Transverse colon (tissue), 4 donors: ENCODE results near the gene PHLDA2. TPM values are rescaled to one million over a fixed set of nuclear protein-coding genes. Genes with fewer than 3 reads are reported as not detected.

ENCODE experiments used
- DNase-seq: peaks from one replicate; pipeline ENCODE4 v3.0.0-alpha.2; 2019
- H3K27ac ChIP-seq, 4 donors: fragments of 200-600 bp; sonication (generic); 2 replicates each; pipeline ENCODE4 v1.5.1; 2016 to 2018; ENCODE audit warnings: inconsistent platforms in 4 of 4
- H3K27me3 ChIP-seq: fragments of 200-600 bp; sonication (generic); 2 replicates; pipeline ENCODE4 v1.5.1; 2017; ENCODE audit warnings: inconsistent platforms
- H3K36me3 ChIP-seq, 4 donors: fragments of 200-600 bp; sonication (generic); 2 replicates each; pipeline ENCODE4 v1.5.1; 2017 to 2019; ENCODE audit warnings: inconsistent platforms in 4 of 4
- H3K4me1 ChIP-seq, 4 donors: fragments of 200-600 bp; sonication (generic); 2 replicates each; pipeline ENCODE4 v1.5.1; 2017 to 2020; ENCODE audit warnings: inconsistent platforms in 4 of 4
- H3K4me3 ChIP-seq, 4 donors: fragments of 200-600 bp; sonication (generic); 1 replicate in 1 of 4; 2 replicates in 3 of 4; pipeline versions ENCODE4 v1.5.1 to v1.6.1; 2017 to 2019; ENCODE audit warnings: inconsistent platforms in 4 of 4
- H3K9me3 ChIP-seq, 2 donors: fragments of 200-600 bp; sonication (generic); 2 replicates each; pipeline ENCODE4 v1.5.1; 2017 to 2019; ENCODE audit warnings: inconsistent platforms in 2 of 2
- EP300 ChIP-seq: sonication (generic); formaldehyde crosslinking; IDR thresholded peaks from one replicate; pipeline ENCODE4 v1.6.1; 2017; ENCODE audit warnings: antibody characterized with exemption, low read depth
- POLR2A ChIP-seq: fragments of 450-650 bp; IDR thresholded peaks from one replicate; pipeline ENCODE4 v1.6.1; 2016; ENCODE audit warnings: antibody characterized with exemption, mild to moderate bottlenecking, moderate library complexity
- POLR2AphosphoS5 ChIP-seq, 3 donors: sonication (generic); formaldehyde crosslinking; IDR thresholded peaks; one replicate each; pipeline ENCODE4 v1.6.1; 2016; ENCODE audit warnings: antibody characterized with exemption in 3 of 3
- WGBS, 2 donors: methylation state at CpG; one replicate each; pipeline ENCODE4 v1.1.5; 2018; ENCODE audit warnings: low coverage in 1 of 2; 5-methylcytosine and 5-hydroxymethylcytosine counted together
- in situ Hi-C, 4 donors: fragments of 200-750 bp; cut with MboI; loops; one replicate each; pipeline versions ENCODE4 v1.15.0 to v1.15.1; 2017; ENCODE audit warnings: low sequenced_read_pairs in 3 of 4, low pct_ligation_motif_present in 1 of 4, low pct_unique_long_range_greater_than_20kb in 1 of 4
- intact Hi-C: fragments of 100-400 bp; cut with DNase I; formaldehyde crosslinking; loops from one replicate; pipeline ENCODE4 v1.15.1; 2023; ENCODE audit warnings: low total_unique reads
- total RNA-seq, 4 donors: library from RNA; depleted of rRNA; stranded (reverse); fragments of >200 nt; gene quantifications; one replicate each; pipeline ENCODE4 v1.1.0, GENCODE V29; 2016
- TF ChIP-seq, protein P1 (sequence below), 5 experiments: fragments of 200-600 bp in 3 of 5; fragments of 450-650 bp in 2 of 5; sonication (generic) in 3 of 5; IDR thresholded peaks; 1 replicate in 2 of 5; 2 replicates in 3 of 5; pipeline ENCODE4 v1.5.1; 2016 to 2017; ENCODE audit warnings: antibody characterized with exemption in 5 of 5, inconsistent platforms in 3 of 5, mild to moderate bottlenecking in 2 of 5, moderate library complexity in 1 of 5

Gene PHLDA2, protein sequence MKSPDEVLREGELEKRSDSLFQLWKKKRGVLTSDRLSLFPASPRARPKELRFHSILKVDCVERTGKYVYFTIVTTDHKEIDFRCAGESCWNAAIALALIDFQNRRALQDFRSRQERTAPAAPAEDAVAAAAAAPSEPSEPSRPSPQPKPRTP
- 10 to 100 TPM in 1 of 4 donors, 1 to 10 TPM in 1, not detected in 2; 8.2 to 16.2 TPM for total RNA-seq

DNA sequence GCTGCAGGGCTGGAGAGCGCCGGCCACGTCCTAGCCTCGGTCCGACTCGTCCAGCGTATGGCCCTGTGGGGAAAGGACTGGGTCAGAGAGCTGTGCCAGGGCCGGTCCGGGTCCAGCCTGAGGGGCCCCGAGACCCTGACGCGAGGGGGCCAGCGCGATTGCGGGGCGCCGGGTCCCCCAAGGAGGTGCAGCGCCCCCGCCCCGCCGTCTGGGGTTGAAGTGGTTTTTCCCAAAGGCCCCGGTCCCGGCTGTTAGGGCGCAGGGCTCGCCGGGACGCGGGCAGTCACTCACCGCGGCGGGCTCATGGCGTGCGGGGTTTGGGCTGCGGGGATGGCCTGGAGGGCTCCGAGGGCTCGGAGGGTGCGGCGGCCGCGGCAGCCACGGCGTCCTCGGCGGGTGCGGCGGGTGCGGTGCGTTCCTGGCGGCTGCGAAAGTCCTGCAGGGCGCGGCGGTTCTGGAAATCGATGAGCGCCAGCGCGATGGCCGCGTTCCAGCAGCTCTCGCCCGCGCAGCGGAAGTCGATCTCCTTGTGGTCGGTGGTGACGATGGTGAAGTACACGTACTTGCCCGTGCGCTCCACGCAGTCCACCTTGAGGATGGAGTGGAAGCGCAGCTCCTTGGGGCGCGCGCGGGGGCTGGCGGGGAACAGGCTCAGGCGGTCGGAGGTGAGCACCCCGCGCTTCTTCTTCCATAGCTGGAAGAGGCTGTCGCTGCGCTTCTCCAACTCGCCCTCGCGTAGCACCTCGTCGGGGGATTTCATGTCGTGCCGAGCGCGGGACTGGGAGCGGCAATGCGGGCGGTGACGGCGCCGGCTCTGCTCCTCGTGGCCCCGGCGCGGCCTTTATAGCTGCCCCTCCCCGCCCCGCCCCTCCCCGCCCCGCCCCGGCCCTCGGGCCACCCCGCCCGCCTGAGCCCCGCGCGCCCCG, at the start of gene PHLDA2:
PHLDA2 (minus strand) TSS at position 816 of the 926 bp plus-strand sequence; CDS start at position 760, 56 bp downstream.
- H3K4me3 ChIP-seq = peak within 1 kb of the TSS; percentile 40 to 69 (median 52)
- H3K27me3 ChIP-seq = no peaks in the 10 kb centered on the region
- DNase-seq = peak; percentile 73
- H3K4me1 ChIP-seq = peaks cover 16 to 47% (median 43%) of the 10 kb centered on the region in 4 donors
- H3K9me3 ChIP-seq = no peaks in the 10 kb centered on the region
- peak within 1 kb of the TSS; percentile 82 to 90 (median 84) for H3K27ac ChIP-seq
- TF ChIP-seq POLR2A = peak; percentile 95
- TF ChIP-seq, protein P1, sequence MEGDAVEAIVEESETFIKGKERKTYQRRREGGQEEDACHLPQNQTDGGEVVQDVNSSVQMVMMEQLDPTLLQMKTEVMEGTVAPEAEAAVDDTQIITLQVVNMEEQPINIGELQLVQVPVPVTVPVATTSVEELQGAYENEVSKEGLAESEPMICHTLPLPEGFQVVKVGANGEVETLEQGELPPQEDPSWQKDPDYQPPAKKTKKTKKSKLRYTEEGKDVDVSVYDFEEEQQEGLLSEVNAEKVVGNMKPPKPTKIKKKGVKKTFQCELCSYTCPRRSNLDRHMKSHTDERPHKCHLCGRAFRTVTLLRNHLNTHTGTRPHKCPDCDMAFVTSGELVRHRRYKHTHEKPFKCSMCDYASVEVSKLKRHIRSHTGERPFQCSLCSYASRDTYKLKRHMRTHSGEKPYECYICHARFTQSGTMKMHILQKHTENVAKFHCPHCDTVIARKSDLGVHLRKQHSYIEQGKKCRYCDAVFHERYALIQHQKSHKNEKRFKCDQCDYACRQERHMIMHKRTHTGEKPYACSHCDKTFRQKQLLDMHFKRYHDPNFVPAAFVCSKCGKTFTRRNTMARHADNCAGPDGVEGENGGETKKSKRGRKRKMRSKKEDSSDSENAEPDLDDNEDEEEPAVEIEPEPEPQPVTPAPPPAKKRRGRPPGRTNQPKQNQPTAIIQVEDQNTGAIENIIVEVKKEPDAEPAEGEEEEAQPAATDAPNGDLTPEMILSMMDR (IDR thresholded peaks at IDR 0.05) = peak in 2 of 5 experiments; percentile 32 to 36
- peak; percentile 68 to 97 (median 95) for TF ChIP-seq POLR2AphosphoS5 (IDR thresholded peaks at IDR 0.05)
- TF ChIP-seq EP300 = no peak
- 1% methylated on average over 49 of the region's 113 CpGs; no CpG with 5 or more reads in 1 of the 2 donors for WGBS, 2 donors
- in situ Hi-C loops (no loop called here), intact Hi-C loops (no loop called here)
- no peaks in the 10 kb centered on the region for H3K36me3 ChIP-seq

DNA sequence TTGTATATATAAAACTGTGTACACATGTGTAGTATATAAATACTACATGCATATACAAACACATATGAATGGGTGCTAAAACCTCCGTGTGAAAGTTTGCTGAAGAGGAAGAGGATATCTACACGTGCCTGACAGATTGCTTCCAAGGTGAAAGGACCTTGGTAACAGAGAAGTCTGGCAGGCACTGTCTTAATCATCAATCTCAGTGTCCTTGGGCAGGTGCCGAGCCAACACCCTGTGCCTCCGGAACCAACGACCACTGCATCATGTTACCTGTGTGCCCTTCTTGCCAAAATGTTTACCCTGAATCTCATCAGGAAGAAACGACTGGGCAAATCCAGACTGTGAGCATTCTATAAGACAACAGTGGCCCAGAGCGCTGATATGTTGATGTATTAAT, 47.9 kb upstream of the PHLDA2 start:
- Histone ChIP-seq H3K9me3 (no peaks in the 10 kb centered on the region), H3K36me3 (peaks cover 0 to 45% (median 10%) of the 10 kb centered on the region in 4 donors), H3K4me3 (no peak overlapping the region), H3K4me1 (peaks cover 0 to 4% (median 1%) of the 10 kb centered on the region in 4 donors), H3K27me3 (no peaks in the 10 kb centered on the region), H3K27ac (no peak overlapping the region)
- 64 to 68% methylated on average over 7 of the region's 7 CpGs for WGBS, 2 donors
- intact Hi-C loops = no loop called here
- TF ChIP-seq, protein P1 (IDR thresholded peaks at IDR 0.05) = no peak
- TF ChIP-seq POLR2AphosphoS5 (IDR thresholded peaks at IDR 0.05) (no peak), EP300 (no peak), POLR2A (no peak)
- DNase-seq = no peak
- in situ Hi-C loops = loop anchor here in 1 of 4 donors (10.0 kb wide), 1 partner anchor 48 kb away; no protein-coding TSS in a partner anchor

DNA sequence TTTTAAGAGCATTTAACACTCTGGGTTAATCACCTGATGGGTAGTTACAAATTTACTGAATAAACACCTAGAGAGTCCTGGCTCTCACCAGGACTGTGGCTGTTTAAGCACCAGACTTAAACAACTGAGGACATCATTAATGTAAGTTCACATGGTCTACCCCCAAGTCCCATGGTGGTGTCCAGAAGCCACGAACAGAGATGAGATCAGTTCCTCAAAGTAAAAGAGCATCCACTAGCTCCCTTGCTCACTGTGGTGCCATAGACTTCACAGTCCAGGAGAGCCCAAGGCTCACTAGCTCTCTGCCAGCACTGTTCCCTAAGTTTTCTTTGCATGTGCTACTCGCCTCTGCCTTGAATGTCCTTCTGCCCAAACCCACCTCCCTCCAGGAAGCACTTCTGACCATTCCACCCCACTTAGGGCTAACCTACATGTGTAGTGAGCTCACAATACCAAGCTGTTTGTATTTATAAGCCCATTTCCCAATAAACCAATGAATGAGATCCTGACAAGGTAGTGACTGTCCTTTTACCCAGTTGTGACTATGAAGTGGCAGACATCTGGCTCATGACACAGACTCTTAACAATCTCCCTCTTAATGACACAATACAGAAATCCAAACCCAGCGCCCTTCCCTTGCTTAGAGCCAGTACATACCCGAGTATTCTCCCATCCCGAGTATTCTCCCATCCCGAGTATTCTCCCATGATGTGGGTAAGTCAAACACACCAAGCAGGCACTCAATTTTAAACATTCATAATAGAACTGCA, 47.3 kb upstream of the PHLDA2 start:
- Histone ChIP-seq H3K27ac (no peak overlapping the region), H3K4me3 (no peak overlapping the region), H3K27me3 (no peaks in the 10 kb centered on the region), H3K9me3 (no peaks in the 10 kb centered on the region), H3K36me3 (peaks cover 0 to 50% (median 13%) of the 10 kb centered on the region in 4 donors), H3K4me1 (no peaks in the 10 kb centered on the region)
- TF ChIP-seq EP300 = no peak
- TF ChIP-seq, protein P1 (IDR thresholded peaks at IDR 0.05) = no peak
- no peak for TF ChIP-seq POLR2A
- TF ChIP-seq POLR2AphosphoS5 (IDR thresholded peaks at IDR 0.05) = no peak
- intact Hi-C loops (no loop called here), in situ Hi-C loops (loop anchor here in 1 of 4 donors (10.0 kb wide), 1 partner anchor 48 kb away; no protein-coding TSS in a partner anchor)
- DNase-seq = no peak
- WGBS, 2 donors = 73 to 84% methylated on average over 4 to 6 of the region's 6 CpGs
